ENCODE measurements around the gene FAF2.

DNA sequence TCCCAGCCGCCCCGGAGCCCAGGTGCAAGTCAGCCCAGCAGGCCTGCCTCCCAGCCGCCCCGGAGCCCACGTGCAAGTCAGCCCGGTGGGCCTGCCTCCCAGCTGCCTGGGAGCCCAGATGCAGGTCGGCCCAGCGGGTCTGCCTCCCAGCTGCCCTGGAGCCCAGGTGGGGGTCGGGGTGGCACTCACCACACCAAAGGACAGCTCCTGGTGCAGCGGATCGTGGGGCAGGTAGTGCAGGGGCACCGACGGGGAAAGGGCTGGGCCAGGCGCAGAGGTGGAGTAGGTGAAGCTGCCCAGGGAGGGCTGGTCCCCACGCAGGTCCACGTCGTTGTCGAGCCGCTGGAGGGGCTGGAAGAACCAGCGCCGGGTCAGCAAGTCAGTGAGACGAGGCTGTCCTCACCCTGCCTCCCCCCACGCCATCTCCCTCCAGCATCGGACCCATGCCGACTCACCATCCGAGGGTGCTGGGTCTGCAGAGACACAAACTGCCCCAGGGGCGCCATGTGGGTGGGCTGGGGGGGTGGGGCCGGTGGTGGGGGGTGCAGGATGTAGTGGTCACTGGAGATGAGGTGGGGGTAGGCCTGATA is 82.3 kb downstream of the FAF2 start:
- no peak for TF ChIP-seq POLR2A (IDR thresholded peaks at IDR 0.05; ENCODE audit: extremely low read depth, insufficient read length)
- TF ChIP-seq, protein P1, sequence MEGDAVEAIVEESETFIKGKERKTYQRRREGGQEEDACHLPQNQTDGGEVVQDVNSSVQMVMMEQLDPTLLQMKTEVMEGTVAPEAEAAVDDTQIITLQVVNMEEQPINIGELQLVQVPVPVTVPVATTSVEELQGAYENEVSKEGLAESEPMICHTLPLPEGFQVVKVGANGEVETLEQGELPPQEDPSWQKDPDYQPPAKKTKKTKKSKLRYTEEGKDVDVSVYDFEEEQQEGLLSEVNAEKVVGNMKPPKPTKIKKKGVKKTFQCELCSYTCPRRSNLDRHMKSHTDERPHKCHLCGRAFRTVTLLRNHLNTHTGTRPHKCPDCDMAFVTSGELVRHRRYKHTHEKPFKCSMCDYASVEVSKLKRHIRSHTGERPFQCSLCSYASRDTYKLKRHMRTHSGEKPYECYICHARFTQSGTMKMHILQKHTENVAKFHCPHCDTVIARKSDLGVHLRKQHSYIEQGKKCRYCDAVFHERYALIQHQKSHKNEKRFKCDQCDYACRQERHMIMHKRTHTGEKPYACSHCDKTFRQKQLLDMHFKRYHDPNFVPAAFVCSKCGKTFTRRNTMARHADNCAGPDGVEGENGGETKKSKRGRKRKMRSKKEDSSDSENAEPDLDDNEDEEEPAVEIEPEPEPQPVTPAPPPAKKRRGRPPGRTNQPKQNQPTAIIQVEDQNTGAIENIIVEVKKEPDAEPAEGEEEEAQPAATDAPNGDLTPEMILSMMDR (IDR thresholded peaks at IDR 0.05; ENCODE audit: low read depth, low read length) = no peak
- no peak for TF ChIP-seq MAX (IDR thresholded peaks at IDR 0.05; ENCODE audit: low read depth, low read length)
- no peak for TF ChIP-seq MYC (IDR thresholded peaks at IDR 0.05; ENCODE audit: low read depth, low read length)
